Neuron (in vitro differentiated cells): ENCODE measurements around the gene CRACDL.

ENCODE experiments used
- H2AFZ ChIP-seq: one replicate; pipeline ENCODE4 v1.6.1; 2013; ENCODE audit warnings: low read depth, mild to moderate bottlenecking, inconsistent platforms, low read length, moderate library complexity
- H3K27me3 ChIP-seq: one replicate; pipeline ENCODE4 v1.6.1; 2013; ENCODE audit warnings: low read length; ENCODE audit not compliant: insufficient read depth
- H3K36me3 ChIP-seq: one replicate; pipeline ENCODE4 v1.6.1; 2013; ENCODE audit warnings: low read length; ENCODE audit not compliant: insufficient read depth
- H3K4me1 ChIP-seq: one replicate; pipeline ENCODE4 v1.6.1; 2013; ENCODE audit warnings: low read length; ENCODE audit not compliant: insufficient read depth
- H3K4me3 ChIP-seq: 2 replicates; pipeline ENCODE4 v1.5.1; 2013; ENCODE audit warnings: mild to moderate bottlenecking, low read length, moderate library complexity
- H3K9me3 ChIP-seq: one replicate; pipeline ENCODE4 v1.6.1; 2013; ENCODE audit warnings: low read length

Gene CRACDL

DNA sequence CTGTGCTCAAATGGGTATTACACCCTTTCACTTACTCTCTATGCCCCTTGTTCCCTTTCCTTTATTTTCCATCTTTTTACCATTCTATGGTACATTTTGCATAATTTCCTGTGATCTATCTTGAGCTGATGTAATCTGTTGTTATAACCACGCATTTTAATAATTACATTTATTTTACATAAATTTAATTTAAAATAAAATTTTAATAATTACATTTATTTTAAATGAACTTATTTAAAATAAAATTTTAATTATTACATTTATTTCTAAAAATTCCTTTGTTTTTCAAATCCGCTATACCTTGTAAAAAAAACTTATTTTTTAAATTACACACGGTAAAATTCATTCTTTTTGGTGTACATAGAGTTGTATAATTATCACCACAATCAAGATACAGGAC, 93.9 kb downstream of the CRACDL start:
- Histone ChIP-seq H3K9me3 (no peaks in the 10 kb centered on the region), H3K4me1 (no peaks in the 10 kb centered on the region), H2AFZ (no peak overlapping the region), H3K27me3 (no peaks in the 10 kb centered on the region), H3K4me3 (no peak overlapping the region), H3K36me3 (no peaks in the 10 kb centered on the region)

DNA sequence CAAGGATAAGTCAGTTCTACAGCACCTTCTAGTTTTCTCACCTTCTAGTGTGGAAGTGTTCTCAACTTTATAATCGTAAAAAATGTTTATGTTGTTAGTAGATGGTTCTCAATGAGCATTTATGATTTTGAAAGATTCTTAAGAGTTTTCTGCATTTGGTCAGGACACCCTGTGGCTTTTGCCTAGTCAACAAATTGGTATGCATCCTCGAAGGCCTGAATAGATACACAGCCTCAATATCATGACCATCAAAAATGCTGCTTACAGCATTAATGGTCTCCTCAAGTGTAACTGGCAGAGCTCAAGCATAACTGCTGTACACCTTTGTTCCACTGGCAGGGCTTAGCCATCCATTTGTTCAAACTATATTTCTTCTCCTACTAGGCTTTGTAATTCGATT, 96.7 kb downstream of the CRACDL start:
- no peak overlapping the region for H3K4me3 ChIP-seq
- H3K4me1 ChIP-seq, result no peaks in the 10 kb centered on the region
- no peaks in the 10 kb centered on the region for H3K27me3 ChIP-seq
- no peaks in the 10 kb centered on the region for H3K9me3 ChIP-seq
- H3K36me3 ChIP-seq, result no peaks in the 10 kb centered on the region
- H2AFZ ChIP-seq, result no peak overlapping the region

DNA sequence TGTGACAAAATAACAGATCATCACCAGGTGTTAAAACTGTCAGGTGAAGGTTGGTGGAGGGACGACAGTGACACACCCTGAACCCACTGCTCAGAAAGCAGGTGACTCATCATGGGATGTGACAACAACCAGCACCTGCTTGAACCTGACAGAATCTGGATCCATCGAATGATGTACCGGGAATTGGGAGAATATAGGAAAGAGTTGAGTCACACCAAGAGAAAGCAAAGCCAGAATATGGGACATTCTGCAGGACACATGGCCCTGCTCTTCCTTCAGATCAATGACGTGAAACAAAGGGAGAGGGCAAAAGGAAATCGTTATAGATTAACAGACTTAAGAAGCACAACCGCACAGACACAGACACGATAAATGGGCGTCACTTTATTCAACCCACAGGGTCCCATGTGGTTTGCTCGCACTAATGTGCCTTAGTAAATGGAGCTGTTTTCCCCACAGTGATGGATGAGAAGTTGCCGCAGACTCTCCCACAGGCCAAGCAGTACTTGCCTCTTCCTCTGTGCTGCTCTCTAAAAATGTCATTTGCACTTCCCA, 100.1 kb downstream of the CRACDL start:
- Histone ChIP-seq H3K36me3 (no peaks in the 10 kb centered on the region), H3K4me1 (no peaks in the 10 kb centered on the region), H3K4me3 (no peak overlapping the region), H3K27me3 (no peaks in the 10 kb centered on the region), H2AFZ (no peak overlapping the region), H3K9me3 (no peaks in the 10 kb centered on the region)

DNA sequence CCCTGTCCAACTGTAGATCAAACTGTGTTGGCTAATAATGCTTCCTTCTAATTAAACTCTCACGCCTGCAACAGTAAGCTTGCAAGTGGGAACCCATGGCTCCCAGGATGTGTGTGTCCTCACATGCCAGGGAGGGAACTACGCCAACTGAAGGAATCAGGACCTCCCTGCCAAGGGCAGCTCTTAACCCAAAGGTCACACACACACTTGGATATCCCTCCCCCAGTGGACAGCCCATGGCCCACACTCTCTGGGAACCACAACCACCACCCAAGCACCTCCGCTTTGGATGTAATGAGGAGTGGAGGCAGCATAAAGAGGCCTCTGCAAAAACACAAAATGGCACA, 102.1 kb downstream of the CRACDL start:
- Histone ChIP-seq H3K4me1 (no peaks in the 10 kb centered on the region), H2AFZ (no peak overlapping the region), H3K9me3 (no peaks in the 10 kb centered on the region), H3K27me3 (no peaks in the 10 kb centered on the region), H3K36me3 (no peaks in the 10 kb centered on the region), H3K4me3 (no peak overlapping the region)

DNA sequence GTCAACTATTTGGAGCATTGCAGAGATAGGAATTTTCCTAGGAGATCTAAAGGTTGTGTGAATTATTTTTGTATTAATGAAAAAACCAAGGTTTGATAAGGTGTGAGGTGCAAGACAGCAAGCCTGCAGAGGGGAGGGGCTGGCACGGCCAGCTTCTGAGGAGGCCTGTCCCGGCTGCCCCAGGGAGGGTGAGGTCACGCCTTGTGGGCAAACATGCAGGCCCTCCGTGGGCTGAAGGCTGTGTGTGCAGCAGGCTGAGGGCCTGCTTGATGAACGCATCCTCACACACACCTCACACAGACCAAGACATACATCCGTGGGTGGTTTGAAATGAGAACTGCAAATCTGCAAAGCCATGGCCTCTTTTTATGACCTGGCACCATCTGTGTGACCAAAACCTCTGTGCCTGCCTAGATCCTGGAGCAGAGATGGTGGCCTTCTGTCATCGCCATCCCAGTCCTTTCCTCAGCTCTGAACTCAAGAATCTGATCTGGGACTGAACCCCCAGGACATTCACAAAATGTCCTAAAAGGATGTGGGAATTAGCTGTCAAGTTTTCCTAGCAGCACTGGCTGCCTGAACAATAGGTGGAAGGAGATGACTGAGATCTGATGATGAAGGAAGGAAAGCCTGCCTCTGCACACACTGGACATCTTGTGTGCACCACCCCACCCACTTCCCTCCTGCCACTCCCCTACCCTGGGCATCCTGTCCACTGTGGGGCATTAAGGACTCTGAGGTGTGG, 102.7 kb downstream of the CRACDL start:
- Histone ChIP-seq H2AFZ (no peak overlapping the region), H3K4me1 (no peaks in the 10 kb centered on the region), H3K27me3 (peaks cover 3% of the 10 kb centered on the region), H3K9me3 (no peaks in the 10 kb centered on the region), H3K4me3 (no peak overlapping the region), H3K36me3 (no peaks in the 10 kb centered on the region)

DNA sequence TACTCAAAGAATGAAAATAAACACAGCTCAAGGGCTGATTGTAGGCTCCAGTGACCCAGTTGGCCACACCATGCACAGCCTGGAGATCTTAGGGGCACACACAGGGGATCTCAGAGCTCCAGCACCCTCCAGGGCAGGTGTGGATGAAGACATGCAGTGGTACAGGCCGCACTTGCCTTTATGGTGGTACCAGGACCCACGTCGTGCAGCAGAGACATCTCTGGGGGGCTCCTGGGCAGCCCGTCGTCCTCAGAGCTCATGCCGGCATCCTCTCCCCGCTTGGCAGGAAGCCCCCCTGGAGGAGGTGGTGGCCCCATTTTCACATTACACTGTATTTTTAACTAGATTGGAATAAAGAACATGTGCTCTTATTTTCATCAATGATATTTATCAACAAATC, 103.9 kb downstream of the CRACDL start:
- Histone ChIP-seq H3K4me3 (no peak overlapping the region), H3K36me3 (no peaks in the 10 kb centered on the region), H3K27me3 (peaks cover 5% of the 10 kb centered on the region), H3K9me3 (no peaks in the 10 kb centered on the region), H3K4me1 (no peaks in the 10 kb centered on the region), H2AFZ (no peak overlapping the region)

DNA sequence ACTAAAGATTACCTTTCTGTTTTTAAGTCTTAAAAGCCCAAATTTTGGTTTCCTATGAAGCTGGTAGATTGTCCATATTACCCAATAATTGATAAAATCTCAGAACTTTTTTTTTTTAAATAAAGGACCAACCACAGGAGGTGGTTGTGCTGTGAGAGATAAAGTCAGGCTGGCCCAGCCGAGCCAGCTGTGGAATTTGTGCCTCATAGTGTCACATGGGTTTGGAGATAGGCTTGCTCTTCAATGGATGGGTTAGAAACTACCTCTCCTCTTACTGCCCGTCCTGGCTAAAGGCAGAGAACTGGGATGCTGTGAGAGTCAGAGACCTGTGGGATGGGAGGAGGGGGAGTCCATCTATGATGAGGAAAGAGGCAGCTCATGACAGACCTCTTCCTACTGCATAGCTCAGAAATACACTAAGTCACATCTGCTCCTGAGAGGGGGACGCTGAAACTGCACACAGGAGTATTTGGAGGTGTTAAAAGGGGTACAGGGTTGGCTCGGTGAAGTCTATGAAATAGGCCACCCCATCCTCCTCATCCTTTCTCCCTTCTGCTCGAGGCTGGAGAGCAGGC, 105.4 kb downstream of the CRACDL start:
- Histone ChIP-seq H2AFZ (no peak overlapping the region), H3K36me3 (no peaks in the 10 kb centered on the region), H3K27me3 (peaks cover 11% of the 10 kb centered on the region)

DNA sequence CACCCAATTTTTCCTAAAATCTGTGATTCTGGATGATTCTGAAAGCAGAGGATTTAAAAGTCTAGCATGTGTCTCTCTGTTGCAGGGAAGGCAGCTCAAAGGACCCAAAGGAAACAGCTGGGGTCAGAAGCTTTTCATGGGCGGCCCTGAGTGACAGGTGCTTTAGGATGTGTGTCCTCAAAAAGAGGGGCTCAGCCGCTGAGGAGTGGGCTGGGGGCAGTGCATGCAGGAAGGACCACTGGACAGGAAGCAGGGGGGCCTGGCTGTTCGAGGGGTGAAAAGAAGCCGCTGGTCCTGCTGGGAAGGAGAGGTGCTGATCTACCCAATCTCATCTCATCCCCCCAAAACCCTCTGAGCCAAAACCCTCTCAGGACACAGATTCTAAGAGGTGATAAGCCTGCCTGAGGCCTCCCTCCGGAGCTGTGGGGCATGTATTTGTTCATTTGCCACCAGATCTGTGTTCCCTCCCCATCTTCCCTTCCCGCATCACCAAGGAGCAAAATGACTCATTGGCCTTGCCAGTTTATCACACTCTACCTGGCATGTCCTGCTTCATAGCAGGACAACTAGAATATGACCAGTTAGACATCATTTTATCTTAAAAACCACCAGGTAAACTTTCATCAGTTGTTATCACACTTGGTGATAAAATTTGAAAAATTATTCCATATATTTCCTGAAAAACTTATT, 106.3 kb downstream of the CRACDL start:
- no peak overlapping the region for H2AFZ ChIP-seq
- no peak overlapping the region for H3K4me3 ChIP-seq
- H3K9me3 ChIP-seq, result no peaks in the 10 kb centered on the region
- no peaks in the 10 kb centered on the region for H3K4me1 ChIP-seq
- H3K36me3 ChIP-seq, result no peaks in the 10 kb centered on the region
- H3K27me3 ChIP-seq, result peaks cover 19% of the 10 kb centered on the region

More for the DNA sequence above, 105.4 kb downstream of the CRACDL start:
- no peak overlapping the region for H3K4me3 ChIP-seq
- H3K4me1 ChIP-seq, result no peaks in the 10 kb centered on the region
- no peaks in the 10 kb centered on the region for H3K9me3 ChIP-seq

DNA sequence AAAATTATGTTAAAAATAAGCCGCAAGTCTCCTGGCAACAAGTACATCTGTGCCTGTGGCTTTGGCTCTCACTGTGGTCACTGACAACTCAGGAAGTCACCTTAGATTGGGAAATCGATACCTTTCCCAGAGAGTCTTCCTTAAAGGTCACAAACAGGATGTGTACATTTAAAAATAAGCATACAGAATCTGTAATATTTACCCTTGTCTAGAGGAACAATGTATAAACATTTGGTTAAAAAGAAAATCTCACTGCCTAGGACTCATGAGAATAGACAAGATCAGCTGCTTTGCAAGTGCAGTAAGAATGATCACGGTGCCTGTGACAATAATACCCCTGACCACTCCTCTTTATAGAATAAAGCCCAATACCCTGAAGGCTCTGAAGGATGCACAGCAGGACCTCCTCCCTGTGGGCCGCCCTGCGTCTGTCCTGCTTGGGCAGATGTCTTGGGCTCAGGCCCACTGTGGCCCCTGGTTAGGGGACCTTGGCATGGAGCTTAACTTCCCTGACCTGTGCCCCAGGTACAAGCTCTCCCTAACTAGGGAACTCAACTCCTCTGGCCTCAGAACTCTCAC, 107.1 kb downstream of the CRACDL start:
- H3K4me3 ChIP-seq, result no peak overlapping the region

DNA sequence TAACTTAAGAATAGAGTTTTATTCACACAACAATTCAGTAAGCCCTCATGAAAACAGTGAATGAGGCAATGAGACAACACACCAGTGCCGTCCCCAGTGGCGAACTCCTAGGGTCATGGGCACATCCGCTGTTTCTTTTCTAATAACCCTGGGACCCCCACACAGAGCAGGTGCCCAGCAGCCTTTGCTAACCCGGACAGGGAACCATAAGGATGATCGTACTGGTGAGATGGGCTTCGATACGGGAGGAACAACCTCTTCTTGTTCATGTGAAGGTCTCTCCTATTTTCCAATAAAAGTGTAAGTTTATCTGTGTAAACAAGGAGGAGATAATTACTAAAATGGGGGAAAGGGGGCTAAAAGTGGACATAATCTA, 107.7 kb downstream of the CRACDL start:
- Histone ChIP-seq H3K4me1 (no peaks in the 10 kb centered on the region), H3K36me3 (no peaks in the 10 kb centered on the region), H3K9me3 (no peaks in the 10 kb centered on the region), H3K4me3 (no peak overlapping the region), H2AFZ (no peak overlapping the region), H3K27me3 (peaks cover 25% of the 10 kb centered on the region)

More for the DNA sequence above, 107.1 kb downstream of the CRACDL start:
- no peaks in the 10 kb centered on the region for H3K36me3 ChIP-seq
- H3K4me1 ChIP-seq, result no peaks in the 10 kb centered on the region
- H3K9me3 ChIP-seq, result no peaks in the 10 kb centered on the region
- peaks cover 20% of the 10 kb centered on the region for H3K27me3 ChIP-seq
- H2AFZ ChIP-seq, result no peak overlapping the region

DNA sequence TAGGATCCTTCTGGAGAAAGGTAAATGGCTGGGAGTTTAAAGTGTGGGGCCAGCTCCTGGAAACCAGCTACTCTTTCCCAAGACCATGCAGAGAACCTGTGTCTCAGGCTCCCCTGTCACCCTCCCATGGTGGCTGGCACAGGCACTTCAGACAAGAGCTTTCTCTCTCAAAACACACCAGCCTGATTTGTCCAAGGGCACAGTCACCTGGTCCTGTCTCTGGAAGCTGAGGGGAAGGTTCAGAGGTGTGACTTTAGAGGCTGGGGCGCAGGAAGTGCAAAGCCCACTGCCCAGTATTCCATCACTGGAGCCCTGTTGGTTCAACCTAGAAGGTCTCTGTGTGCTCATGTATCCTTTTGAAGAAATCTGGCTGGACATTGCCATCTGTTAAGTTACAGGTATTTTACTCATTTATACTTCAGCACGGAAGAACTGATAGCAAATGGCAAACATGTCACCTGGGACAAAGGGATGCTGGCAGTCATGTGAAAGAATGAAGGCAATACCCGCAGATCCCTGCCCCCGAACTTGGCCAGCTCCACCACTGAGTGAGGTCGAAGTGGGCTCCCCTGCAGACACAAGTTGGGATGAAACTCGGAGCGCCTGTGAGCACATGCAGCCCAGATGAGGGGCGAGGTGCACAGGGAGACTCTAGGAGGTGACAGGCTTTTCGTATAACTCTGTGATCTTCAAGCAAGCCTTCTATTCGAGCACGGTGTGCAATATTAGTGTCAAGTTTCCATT, 108.2 kb downstream of the CRACDL start:
- no peaks in the 10 kb centered on the region for H3K9me3 ChIP-seq
- no peak overlapping the region for H2AFZ ChIP-seq
- peaks cover 31% of the 10 kb centered on the region for H3K27me3 ChIP-seq
- no peak overlapping the region for H3K4me3 ChIP-seq
- H3K4me1 ChIP-seq, result no peaks in the 10 kb centered on the region
- no peaks in the 10 kb centered on the region for H3K36me3 ChIP-seq

DNA sequence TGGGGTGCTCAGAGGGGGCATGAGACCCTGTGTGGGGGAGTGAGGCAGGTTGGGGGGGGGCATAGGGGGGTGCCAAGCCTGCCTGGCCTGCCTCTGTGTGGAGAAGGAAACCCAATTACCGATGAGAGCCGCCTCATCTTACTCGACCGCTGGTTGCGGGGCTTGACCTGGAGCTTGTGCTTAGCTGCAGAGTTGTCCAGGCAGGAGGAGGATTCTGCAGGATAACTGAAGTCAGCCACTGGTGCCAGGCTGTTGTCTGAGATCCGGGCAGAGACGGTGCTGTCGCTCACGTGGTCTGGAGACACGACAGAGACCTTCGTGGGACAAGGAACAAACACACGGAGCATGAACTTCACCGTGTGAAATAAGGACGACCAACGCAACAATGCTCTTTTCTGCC, 109.2 kb downstream of the CRACDL start:
- Histone ChIP-seq H3K27me3 (peaks cover 32% of the 10 kb centered on the region), H3K9me3 (no peaks in the 10 kb centered on the region), H3K36me3 (no peaks in the 10 kb centered on the region), H3K4me1 (no peaks in the 10 kb centered on the region), H3K4me3 (no peak overlapping the region), H2AFZ (no peak overlapping the region)
